ENCODE results near the gene ATXN1L. TPM values are rescaled to one million over a fixed set of nuclear protein-coding genes. Genes with fewer than 3 reads are reported as not detected.

The ATXN1L gene
- total and polyA plus RNA-seq, 10 donors, result 3.1 to 37.5 (median 28.0) TPM

DNA sequence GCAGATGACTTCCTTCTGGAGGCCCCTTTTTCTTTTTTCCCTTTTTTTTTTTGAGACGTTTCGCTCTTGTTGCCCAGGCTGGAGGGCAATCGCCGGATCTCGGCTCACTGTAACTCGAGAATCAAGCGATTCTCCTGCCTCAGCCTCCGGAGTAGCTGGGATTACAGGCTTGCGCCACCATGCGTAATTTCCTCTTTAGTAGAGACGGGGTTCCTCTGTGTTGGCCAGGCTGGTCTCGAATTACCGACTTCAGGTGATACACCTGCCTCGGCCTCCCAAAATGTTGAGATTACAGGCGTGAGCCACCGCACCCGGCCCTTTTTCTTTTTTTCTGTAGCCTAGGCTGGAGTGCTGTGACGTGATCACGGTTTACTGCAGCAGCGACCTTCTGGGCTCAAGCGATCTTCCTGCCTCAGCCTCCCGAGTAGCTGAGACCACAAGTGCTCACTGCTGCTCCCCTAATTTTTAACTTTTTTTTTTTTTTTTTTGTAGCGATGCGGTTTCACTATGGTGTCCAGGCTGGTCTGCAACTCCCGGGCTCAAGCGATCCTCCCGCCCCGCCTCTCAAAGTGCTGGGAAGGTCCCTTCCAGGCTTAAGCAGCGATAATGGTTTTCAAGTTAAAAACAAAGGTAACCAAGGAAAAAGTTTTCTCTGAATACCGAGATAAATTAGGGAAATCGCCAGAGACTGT, 48.6 kb downstream of the ATXN1L start:
- H3K9me3 ChIP-seq, result no peaks in the 10 kb centered on the region
- intact Hi-C loops (cut with DNase I; ENCODE audit: low total_unique reads), result loop anchor here (10.0 kb wide), 1 partner anchor 200 kb away; the partner anchor contains the start of genes DHX38 and TXNL4B
- peaks cover 0 to 9% (median 0%) of the 10 kb centered on the region in 6 donors for H3K36me3 ChIP-seq
- H3K27ac ChIP-seq, result peak overlapping the region; percentile 93 to 99 (median 97)
- WGBS, 5 donors, result 0 to 1% (median 0%) methylated on average over 31 of the region's 31 CpGs
- TF ChIP-seq POLR2A (IDR thresholded peaks at IDR 0.05), result no peak
- TF ChIP-seq, protein P1, sequence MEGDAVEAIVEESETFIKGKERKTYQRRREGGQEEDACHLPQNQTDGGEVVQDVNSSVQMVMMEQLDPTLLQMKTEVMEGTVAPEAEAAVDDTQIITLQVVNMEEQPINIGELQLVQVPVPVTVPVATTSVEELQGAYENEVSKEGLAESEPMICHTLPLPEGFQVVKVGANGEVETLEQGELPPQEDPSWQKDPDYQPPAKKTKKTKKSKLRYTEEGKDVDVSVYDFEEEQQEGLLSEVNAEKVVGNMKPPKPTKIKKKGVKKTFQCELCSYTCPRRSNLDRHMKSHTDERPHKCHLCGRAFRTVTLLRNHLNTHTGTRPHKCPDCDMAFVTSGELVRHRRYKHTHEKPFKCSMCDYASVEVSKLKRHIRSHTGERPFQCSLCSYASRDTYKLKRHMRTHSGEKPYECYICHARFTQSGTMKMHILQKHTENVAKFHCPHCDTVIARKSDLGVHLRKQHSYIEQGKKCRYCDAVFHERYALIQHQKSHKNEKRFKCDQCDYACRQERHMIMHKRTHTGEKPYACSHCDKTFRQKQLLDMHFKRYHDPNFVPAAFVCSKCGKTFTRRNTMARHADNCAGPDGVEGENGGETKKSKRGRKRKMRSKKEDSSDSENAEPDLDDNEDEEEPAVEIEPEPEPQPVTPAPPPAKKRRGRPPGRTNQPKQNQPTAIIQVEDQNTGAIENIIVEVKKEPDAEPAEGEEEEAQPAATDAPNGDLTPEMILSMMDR (IDR thresholded peaks at IDR 0.05 in 8 of 11, conservative IDR thresholded peaks at IDR 0.05 in 3 of 11), result no peak
- peak in 1 of 3 donors; percentile 52 for TF ChIP-seq POLR2AphosphoS5 (IDR thresholded peaks at IDR 0.05)
- H3K4me1 ChIP-seq, result peaks cover 24 to 42% (median 39%) of the 10 kb centered on the region in 6 donors
- DNase-seq, result peak; percentile 83
- H3K27me3 ChIP-seq (replicated peaks in 1 of 7), result no peaks in the 10 kb centered on the region
- peak overlapping the region; percentile 64 to 95 (median 85) for H3K4me3 ChIP-seq

DNA sequence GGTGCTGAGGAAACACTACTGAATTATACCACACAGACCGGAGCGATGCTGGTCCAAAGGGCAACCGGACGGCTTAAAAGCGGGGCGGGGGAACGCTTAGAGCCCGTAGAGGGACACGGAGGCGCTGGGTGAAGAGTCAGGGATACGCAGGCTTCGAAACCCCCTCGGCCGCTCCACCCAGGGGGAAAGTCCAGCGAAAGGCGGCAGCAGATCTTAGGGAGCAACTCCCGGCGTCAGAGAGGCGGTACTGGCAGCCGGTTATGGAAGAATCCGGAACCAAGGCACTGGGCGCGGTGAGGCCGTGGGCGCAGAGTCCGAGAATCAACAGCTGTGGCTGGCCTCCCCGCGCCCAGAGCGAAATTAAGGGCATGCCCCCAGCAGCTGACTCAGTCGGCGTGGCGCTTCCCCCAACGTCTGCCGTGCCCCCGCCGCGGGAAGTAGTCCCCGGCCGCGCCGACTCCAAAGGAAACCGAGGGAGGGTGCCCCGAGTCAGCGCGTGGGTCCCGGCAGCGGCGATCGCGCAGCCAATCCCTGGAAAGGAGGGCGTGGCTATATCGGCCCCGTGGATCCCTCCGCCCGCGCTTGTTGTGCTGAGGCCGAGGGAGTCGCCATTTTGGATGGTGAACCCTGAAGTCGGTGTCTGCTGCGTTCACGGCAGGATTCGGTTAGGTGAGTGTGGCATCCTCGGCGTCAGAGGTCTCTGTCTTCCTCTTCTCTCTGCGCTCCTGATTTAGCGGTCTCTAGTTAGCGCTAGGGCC, 49.3 kb downstream of the ATXN1L start, which contains the start of gene IST1:
IST1 (plus strand) TSS at position 611 of the 758 bp plus-strand sequence. CDS start 20,110 bp downstream, outside the sequence.
- peak within 1 kb of the TSS; percentile 64 to 95 (median 85) for H3K4me3 ChIP-seq
- DNase-seq, result peak; percentile 99
- no peaks in the 10 kb centered on the region for H3K9me3 ChIP-seq
- intact Hi-C loops (cut with DNase I; ENCODE audit: low total_unique reads), result loop anchor here (5.0 to 10.0 kb wide), 2 partner anchors 88 to 200 kb away; partner anchors contain the start of genes AP1G1, DHX38 and TXNL4B
- H3K27ac ChIP-seq, result peak within 1 kb of the TSS; percentile 93 to 99 (median 97)
- peaks cover 0 to 9% (median 0%) of the 10 kb centered on the region in 6 donors for H3K36me3 ChIP-seq
- peak in 2 of 3 donors; percentile 29 to 44 for TF ChIP-seq POLR2A (IDR thresholded peaks at IDR 0.05)
- TF ChIP-seq POLR2AphosphoS5 (IDR thresholded peaks at IDR 0.05), result peak; percentile 95 to 98 (median 97)
- TF ChIP-seq, protein P1 (IDR thresholded peaks at IDR 0.05 in 8 of 11, conservative IDR thresholded peaks at IDR 0.05 in 3 of 11), result peak in 5 of 11 experiments; percentile 14 to 43 (median 27)
- peaks cover 31 to 50% (median 46%) of the 10 kb centered on the region in 6 donors for H3K4me1 ChIP-seq
- no peaks in the 10 kb centered on the region for H3K27me3 ChIP-seq (replicated peaks in 1 of 7)
- 0 to 1% (median 0%) methylated on average over 38 to 67 of the region's 67 CpGs for WGBS, 5 donors

DNA sequence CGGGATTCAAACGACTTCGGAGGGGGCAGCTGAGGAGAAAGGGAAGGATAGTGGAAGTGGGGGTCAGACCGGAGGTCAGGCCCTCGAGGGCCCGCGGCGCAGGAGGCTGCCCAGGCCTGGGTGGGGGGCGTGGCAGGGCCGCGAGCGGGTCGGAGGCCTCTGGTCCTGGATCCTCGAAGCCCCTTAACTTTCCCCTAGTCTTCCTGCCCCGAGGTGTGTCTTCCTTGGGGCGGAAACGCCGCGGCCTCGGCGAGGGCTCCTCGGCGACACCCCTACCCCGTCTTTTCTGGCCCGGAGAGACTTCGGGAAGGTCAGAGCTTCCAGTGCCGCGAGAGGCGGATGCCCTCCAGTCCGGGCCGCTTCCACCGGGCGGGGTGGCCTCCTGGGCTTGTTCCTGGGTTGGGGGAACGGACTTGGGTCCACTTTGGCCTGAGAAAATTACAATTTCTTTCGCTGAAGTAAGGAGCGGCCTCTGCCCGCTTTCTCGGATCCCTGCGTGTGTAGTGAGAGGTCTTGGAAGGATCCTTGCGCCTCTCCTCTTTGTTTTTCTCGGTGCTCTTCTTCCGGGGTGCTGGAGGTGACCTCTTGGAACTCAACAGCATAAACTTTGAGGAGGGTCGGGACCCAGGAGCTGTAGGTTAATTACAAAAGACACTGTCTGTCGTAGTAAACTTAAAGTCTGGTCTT, 50.0 kb downstream of the ATXN1L start:
- no peaks in the 10 kb centered on the region for H3K9me3 ChIP-seq
- H3K36me3 ChIP-seq, result peaks cover 0 to 9% (median 0%) of the 10 kb centered on the region in 6 donors
- peak overlapping the region; percentile 64 to 95 (median 85) for H3K4me3 ChIP-seq
- peak; percentile 92 for DNase-seq
- H3K27ac ChIP-seq, result peak overlapping the region; percentile 93 to 99 (median 97)
- H3K27me3 ChIP-seq (replicated peaks in 1 of 7), result no peaks in the 10 kb centered on the region
- peaks cover 38 to 57% (median 53%) of the 10 kb centered on the region in 6 donors for H3K4me1 ChIP-seq
- intact Hi-C loops (cut with DNase I; ENCODE audit: low total_unique reads), result loop anchor here (5.0 to 10.0 kb wide), 2 partner anchors 89 to 199 kb away; partner anchors contain the start of genes AP1G1, DHX38 and TXNL4B
- 0 to 1% (median 0%) methylated on average over 21 to 44 of the region's 44 CpGs for WGBS, 5 donors
- TF ChIP-seq POLR2AphosphoS5 (IDR thresholded peaks at IDR 0.05) (no peak), POLR2A (IDR thresholded peaks at IDR 0.05) (no peak)
